Neuronal stem cell (in vitro differentiated cells): ENCODE data around the gene GIPC2.
"Not testable (repeated sequence)": the region's sequence is repeated elsewhere in the genome, so short reads cannot be mapped to it uniquely, and the experiment has no call there.

ENCODE experiments used
- DNase-seq: peaks from one replicate; pipeline ENCODE4 v3.0.0-alpha.2; 2013; ENCODE audit warnings: low spot score
- H2AFZ ChIP-seq: one replicate; pipeline ENCODE4 v1.6.1; 2013; ENCODE audit warnings: mild to moderate bottlenecking, low read length, inconsistent platforms
- H2AK5ac ChIP-seq: 2 replicates; pipeline ENCODE4 v1.6.1; 2013; ENCODE audit warnings: low read depth, mild to moderate bottlenecking, inconsistent platforms, low read length, moderate library complexity, mixed read lengths
- H2BK120ac ChIP-seq: 2 replicates; pipeline ENCODE4 v1.6.1; 2013; ENCODE audit warnings: low read depth, mild to moderate bottlenecking, inconsistent platforms, low read length, moderate library complexity, mixed read lengths
- H2BK12ac ChIP-seq: one replicate; pipeline ENCODE4 v1.6.1; 2013; ENCODE audit warnings: low read length, inconsistent platforms
- H2BK15ac ChIP-seq: 2 replicates; pipeline ENCODE4 v1.6.1; 2013; ENCODE audit warnings: mild to moderate bottlenecking, low read length, inconsistent platforms, mixed read lengths
- H2BK5ac ChIP-seq: one replicate; pipeline ENCODE4 v1.6.1; 2013; ENCODE audit warnings: inconsistent platforms, mild to moderate bottlenecking, low read length, moderate library complexity
- H3K14ac ChIP-seq: one replicate; pipeline ENCODE4 v1.6.1; 2013; ENCODE audit warnings: low read length, inconsistent platforms
- H3K18ac ChIP-seq: 2 replicates; pipeline ENCODE4 v1.6.1; 2013; ENCODE audit warnings: low read length, inconsistent platforms
- H3K23ac ChIP-seq: 2 replicates; pipeline ENCODE4 v1.6.1; 2013; ENCODE audit warnings: low read depth, mild to moderate bottlenecking, mixed read lengths, low read length, inconsistent platforms; ENCODE audit not compliant: poor library complexity
- H3K27ac ChIP-seq: replicated peaks from 3 replicates; pipeline ENCODE4 v1.5.1; 2013; ENCODE audit warnings: low read length, inconsistent platforms
- H3K27me3 ChIP-seq, 3 experiments: 2 replicates each; pipeline ENCODE4 v1.6.1; 2013; ENCODE audit warnings: low read length in 3 of 3, mild to moderate bottlenecking in 2 of 3, inconsistent platforms in 1 of 3, low read depth in 1 of 3, mixed read lengths in 1 of 3, moderate library complexity in 1 of 3; ENCODE audit not compliant: control insufficient read depth in 3 of 3, insufficient read depth in 3 of 3
- H3K36me3 ChIP-seq, 2 donors: replicated peaks in 1 of 2; 2 replicates each; pipeline ENCODE4 v1.6.1; 2013; ENCODE audit warnings: low read length in 2 of 2; ENCODE audit not compliant: control insufficient read depth in 2 of 2, insufficient read depth in 2 of 2
- H3K4ac ChIP-seq: 2 replicates; pipeline ENCODE4 v1.6.1; 2013; ENCODE audit warnings: inconsistent platforms, mild to moderate bottlenecking, low read length, moderate library complexity
- H3K4me1 ChIP-seq, 2 donors: 1 replicate in 1 of 2; 2 replicates in 1 of 2; pipeline ENCODE4 v1.6.1; 2013; ENCODE audit warnings: low read length in 2 of 2, low read depth in 1 of 2; ENCODE audit not compliant: control insufficient read depth in 2 of 2, insufficient read depth in 1 of 2
- H3K4me2 ChIP-seq: one replicate; pipeline ENCODE4 v1.6.1; 2013; ENCODE audit warnings: mild to moderate bottlenecking, low read length, inconsistent platforms; ENCODE audit not compliant: insufficient read depth, poor library complexity, severe bottlenecking
- H3K4me3 ChIP-seq, 2 donors: 2 replicates each; pipeline ENCODE4 v1.5.1; 2013; ENCODE audit warnings: low read length in 2 of 2, mild to moderate bottlenecking in 2 of 2, inconsistent platforms in 1 of 2, moderate library complexity in 1 of 2
- H3K79me1 ChIP-seq: one replicate; pipeline ENCODE4 v1.6.1; 2013; ENCODE audit warnings: low read depth, mild to moderate bottlenecking, inconsistent platforms, low read length, moderate library complexity
- H3K9ac ChIP-seq: one replicate; pipeline ENCODE4 v1.6.1; 2013; ENCODE audit warnings: mild to moderate bottlenecking, low read depth, low read length, inconsistent platforms; ENCODE audit not compliant: poor library complexity
- H3K9me3 ChIP-seq, 2 donors: replicated peaks in 1 of 2; 2 replicates each; pipeline versions ENCODE3 to v1.6.1; 2013; ENCODE audit warnings: low read length in 2 of 2, mild to moderate bottlenecking in 2 of 2, inconsistent platforms in 1 of 2, low read depth in 1 of 2, mixed read lengths in 1 of 2, moderate library complexity in 1 of 2; ENCODE audit not compliant: control insufficient read depth in 2 of 2, insufficient read depth in 1 of 2
- H4K8ac ChIP-seq: one replicate; pipeline ENCODE4 v1.6.1; 2013; ENCODE audit warnings: low read depth, mild to moderate bottlenecking, inconsistent platforms, low read length, moderate library complexity
- H4K91ac ChIP-seq: one replicate; pipeline ENCODE4 v1.6.1; 2013; ENCODE audit warnings: low read length, low read depth, mild to moderate bottlenecking, inconsistent platforms; ENCODE audit not compliant: poor library complexity
- WGBS, 2 donors: extraction: QIAGEN DNeasy Blood & Tissue Kit; methylation state at CpG; one replicate each; pipeline ENCODE4 v1.1.7; 2013; ENCODE audit warnings: missing lambda C conversion rate in 2 of 2, mixed read lengths in 1 of 2; ENCODE audit not compliant: insufficient read length in 2 of 2, insufficient replicate concordance in 1 of 2; ENCODE audit errors: extremely low coverage in 2 of 2; 5-methylcytosine and 5-hydroxymethylcytosine counted together

The GIPC2 gene

DNA sequence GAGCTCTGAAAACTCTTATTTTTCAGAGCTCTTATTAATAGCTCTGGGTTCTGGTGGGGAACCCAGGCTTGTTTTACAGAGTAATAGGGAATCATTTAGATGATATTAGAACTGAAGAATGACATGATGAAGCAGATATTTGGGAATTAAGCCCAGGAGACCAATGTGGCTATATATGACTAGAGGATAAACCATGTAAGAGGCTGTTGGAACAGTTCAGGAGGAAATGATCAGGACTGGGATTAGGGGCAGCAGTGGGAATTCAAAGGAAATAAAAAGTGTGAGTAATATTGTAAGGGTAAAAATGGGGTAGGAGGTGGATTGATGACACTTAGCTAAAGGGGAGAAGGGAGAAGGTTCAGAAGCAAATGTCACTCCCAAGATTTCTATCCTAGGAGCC, 58.6 kb downstream of the GIPC2 start:
- Histone ChIP-seq H3K27me3 (peaks cover 0 to 5% (median 0%) of the 10 kb centered on the region in 3 experiments), H2AK5ac (no peak overlapping the region), H3K23ac (no peak overlapping the region), H2BK5ac (no peak overlapping the region), H3K9me3 (no peaks in the 10 kb centered on the region), H2AFZ (no peak overlapping the region), H3K18ac (no peak overlapping the region), H3K4me1 (no peaks in the 10 kb centered on the region), H2BK15ac (no peak overlapping the region), H3K27ac (no peak overlapping the region), H2BK120ac (no peak overlapping the region), H4K91ac (no peak overlapping the region), H4K8ac (no peak overlapping the region), H3K4me3 (no peak overlapping the region), H3K4me2 (no peak overlapping the region), H3K9ac (no peak overlapping the region), H3K79me1 (no peaks in the 10 kb centered on the region), H2BK12ac (no peak overlapping the region), H3K14ac (no peak overlapping the region), H3K4ac (no peak overlapping the region), H3K36me3 (no peaks in the 10 kb centered on the region)
- no peak for DNase-seq

DNA sequence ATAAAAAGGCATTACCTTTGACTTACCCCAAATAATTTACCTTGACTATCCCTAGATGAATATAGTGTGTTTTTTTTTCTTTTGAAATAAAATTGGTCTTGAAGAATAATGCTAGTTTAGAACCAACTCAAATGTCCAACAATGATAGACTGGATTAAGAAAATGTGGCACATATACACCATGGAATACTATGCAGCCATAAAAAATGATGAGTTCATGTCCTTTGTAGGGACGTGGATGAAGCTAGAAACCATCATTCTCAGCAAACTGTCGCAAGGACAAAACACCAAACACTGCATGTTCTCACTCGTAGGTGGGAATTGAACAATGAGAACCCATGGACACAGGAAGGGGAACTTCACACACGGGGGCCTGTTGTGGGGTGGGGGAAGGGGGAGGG, 63.9 kb downstream of the GIPC2 start:
- H3K36me3 ChIP-seq, H2AK5ac ChIP-seq, H2BK120ac ChIP-seq, H3K9ac ChIP-seq, H4K91ac ChIP-seq, H3K14ac ChIP-seq, H4K8ac ChIP-seq, H2BK5ac ChIP-seq, H3K9me3 ChIP-seq, DNase-seq, H3K4ac ChIP-seq, H3K27me3 ChIP-seq, H3K79me1 ChIP-seq, H2AFZ ChIP-seq, H3K27ac ChIP-seq, H2BK12ac ChIP-seq, H3K4me2 ChIP-seq, H3K23ac ChIP-seq, H3K4me3 ChIP-seq, H3K4me1 ChIP-seq, H2BK15ac ChIP-seq, H3K18ac ChIP-seq: not testable (repeated sequence)
- no CpG with 5 or more reads among the region's 4 CpGs for WGBS, 2 donors

DNA sequence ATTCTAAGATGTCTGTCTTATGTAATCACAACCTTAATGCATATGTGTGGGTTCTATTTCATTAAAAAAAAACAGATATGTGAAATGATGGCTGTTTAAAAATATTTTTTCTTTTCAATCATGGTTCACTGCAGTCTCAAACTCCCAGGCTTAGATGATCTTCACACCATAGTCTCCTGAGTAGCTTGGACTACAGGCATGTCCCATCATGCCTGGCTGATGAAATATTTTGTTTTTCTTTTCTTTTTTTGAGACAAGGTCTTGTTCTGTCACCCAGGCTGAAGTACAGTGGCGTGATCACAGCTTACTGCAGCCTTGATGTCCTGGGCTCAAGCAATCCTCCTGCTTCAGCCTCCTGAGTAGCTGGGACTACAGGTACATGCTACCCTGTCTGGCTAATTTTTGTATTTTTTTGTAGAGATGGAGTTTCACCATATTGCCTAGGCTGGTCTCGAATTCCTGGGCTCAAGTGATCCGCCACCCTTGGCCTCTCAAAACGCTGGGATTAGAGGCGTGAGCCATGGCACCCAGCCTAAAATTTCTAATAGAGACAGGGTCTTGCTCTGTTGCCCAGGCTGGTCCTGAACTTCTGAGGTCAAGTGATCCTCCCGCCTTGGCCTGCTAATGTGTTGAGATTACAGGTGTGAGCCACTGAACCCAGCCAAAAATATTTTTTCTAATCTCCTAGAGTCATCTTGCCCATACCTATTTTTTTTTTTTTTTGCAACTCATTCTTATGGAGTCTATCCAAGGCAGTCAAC, 67.6 kb downstream of the GIPC2 start:
- Histone ChIP-seq H3K18ac (no peak overlapping the region), H2BK15ac (no peak overlapping the region), H2AFZ (no peak overlapping the region), H3K23ac (no peak overlapping the region), H3K9ac (no peak overlapping the region), H3K27ac (no peak overlapping the region), H2BK5ac (no peak overlapping the region), H3K4ac (no peak overlapping the region), H3K14ac (no peak overlapping the region), H3K27me3 (no peaks in the 10 kb centered on the region), H3K36me3 (no peaks in the 10 kb centered on the region), H3K4me3 (no peak overlapping the region), H3K4me1 (peaks cover 0 to 2% of the 10 kb centered on the region in 2 donors), H2AK5ac (no peak overlapping the region), H4K91ac (no peak overlapping the region), H3K9me3 (no peaks in the 10 kb centered on the region), H2BK120ac (no peak overlapping the region), H2BK12ac (no peak overlapping the region), H3K79me1 (no peaks in the 10 kb centered on the region), H3K4me2 (no peak overlapping the region), H4K8ac (no peak overlapping the region)
- DNase-seq = no peak
- no CpG with 5 or more reads among the region's 6 CpGs for WGBS, 2 donors

DNA sequence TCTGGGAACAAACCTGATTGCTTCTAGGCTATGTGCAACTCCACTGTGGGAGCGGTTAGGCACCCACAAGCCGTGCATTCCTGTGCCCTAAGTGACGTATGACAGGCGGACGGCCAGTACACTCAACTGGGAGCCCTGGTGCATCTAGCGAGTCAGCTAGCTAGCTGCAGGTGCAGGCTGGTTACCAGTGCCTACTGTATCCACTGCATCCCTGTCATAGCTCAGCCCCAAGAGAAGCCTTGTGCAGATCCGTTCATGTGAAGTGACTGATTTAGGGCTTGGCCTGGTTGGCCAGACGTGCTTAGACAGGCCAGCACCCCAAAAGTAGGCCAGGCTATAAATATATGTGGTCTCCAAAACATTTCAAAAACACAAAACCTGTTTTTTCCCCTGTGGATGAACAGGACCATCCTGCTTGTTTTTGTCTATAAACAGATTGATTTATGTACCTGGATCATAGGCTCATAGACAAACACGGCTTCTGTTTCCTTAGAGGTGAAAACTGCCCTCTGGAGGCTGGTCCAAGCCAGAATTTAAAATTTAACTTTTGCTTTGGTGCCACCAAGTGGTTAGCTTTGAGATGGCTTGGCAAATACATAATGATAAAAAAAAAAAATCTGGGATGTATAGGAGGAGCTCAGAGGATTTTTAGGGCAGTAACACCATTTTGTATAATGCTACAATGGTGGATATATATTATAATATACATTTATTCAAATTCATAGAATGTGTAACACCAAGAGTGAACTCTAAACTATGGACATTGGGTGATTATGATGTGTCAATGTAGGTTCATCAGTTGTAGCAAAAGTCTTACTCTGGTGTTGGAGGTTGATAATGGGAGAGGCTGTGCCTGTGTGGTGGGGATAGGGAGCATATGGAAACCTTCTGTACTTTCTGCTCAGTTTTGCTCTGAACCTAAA, 68.5 kb downstream of the GIPC2 start:
- Histone ChIP-seq H3K4ac (peak overlapping the region; percentile 81), H2BK5ac (peak overlapping the region; percentile 21), H3K27me3 (no peaks in the 10 kb centered on the region), H3K27ac (no peak overlapping the region), H3K23ac (no peak overlapping the region), H3K36me3 (no peaks in the 10 kb centered on the region), H3K4me2 (no peak overlapping the region), H3K18ac (peak overlapping the region; percentile 89), H3K79me1 (no peaks in the 10 kb centered on the region), H3K4me3 (no peak overlapping the region), H2BK15ac (peak overlapping the region; percentile 65), H2BK120ac (no peak overlapping the region), H2AFZ (peak overlapping the region; percentile 83), H3K4me1 (peaks cover 0 to 2% of the 10 kb centered on the region in 2 donors), H2AK5ac (no peak overlapping the region), H3K9me3 (no peaks in the 10 kb centered on the region), H3K14ac (no peak overlapping the region), H3K9ac (no peak overlapping the region), H4K91ac (no peak overlapping the region), H4K8ac (peak overlapping the region; percentile 83), H2BK12ac (no peak overlapping the region)
- no CpG with 5 or more reads among the region's 9 CpGs for WGBS, 2 donors
- peak; percentile 63 for DNase-seq
